Umbilical cord (tissue), 2 donors: ENCODE results near the gene TECPR1. TPM values are rescaled to one million over a fixed set of nuclear protein-coding genes. Genes with fewer than 3 reads are reported as not detected.

ENCODE experiments used
- DNase-seq: peaks from one replicate; pipeline ENCODE4 v3.0.0-alpha.2; 2015; ENCODE audit warnings: low spot score
- total RNA-seq: library from RNA; depleted of rRNA; stranded (reverse); fragments of >200 nt; gene quantifications from one replicate; pipeline ENCODE4 v1.2.3, GENCODE V29; 2014; ENCODE audit warnings: low replicate concordance; ENCODE audit not compliant: insufficient read depth

The TECPR1 gene
- total RNA-seq = 11.8 TPM

- peak; percentile 93 for DNase-seq
Measured at GRCh38 chr7:98251601-98252424, at the start of gene TECPR1. TECPR1 (minus strand) TSS chr7:98252232; CDS start chr7:98246146, 6,086 bp downstream.

DNA sequence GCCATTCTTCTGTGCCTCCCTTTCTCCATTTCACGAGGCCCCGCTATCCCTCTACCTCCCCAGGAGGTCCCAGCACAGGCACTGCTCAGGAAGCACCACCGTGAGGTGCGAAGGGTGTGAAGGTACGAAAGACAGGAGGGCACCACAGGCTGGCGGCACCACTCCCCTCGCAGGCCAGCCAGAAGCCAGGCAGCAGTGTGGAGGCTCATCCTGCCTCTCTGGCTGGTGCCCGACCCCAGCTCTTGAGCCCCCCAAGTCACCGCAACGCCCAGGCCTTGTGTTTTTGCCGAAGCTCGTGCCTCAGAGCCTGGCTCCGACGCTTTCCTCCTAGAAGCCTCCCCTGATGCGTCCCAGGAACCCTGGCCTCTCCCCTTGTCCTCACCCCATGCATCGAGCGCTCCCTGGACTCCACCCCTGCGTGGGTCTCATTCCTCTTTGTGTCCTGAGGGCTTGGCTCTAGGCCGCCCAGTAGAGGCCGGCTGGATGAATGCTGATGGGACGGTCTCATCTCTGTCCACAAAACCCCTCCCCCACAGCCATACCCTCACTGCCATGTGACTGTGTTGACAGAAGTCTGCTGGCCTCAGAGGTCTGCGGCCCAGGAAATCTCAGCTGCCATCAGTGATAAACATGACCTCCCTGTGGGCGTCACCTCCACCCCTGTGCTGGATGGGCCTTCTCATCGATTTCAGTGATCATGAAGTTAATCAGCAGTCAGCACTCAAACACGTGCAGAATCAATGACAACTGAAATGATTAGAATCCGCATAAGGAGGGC is 48.8 kb upstream of the TECPR1 start:
- DNase-seq = no peak

- DNase-seq = no peak
Measured at GRCh38 chr7:98297626-98298286, 45.7 kb upstream of the TECPR1 start.

DNA sequence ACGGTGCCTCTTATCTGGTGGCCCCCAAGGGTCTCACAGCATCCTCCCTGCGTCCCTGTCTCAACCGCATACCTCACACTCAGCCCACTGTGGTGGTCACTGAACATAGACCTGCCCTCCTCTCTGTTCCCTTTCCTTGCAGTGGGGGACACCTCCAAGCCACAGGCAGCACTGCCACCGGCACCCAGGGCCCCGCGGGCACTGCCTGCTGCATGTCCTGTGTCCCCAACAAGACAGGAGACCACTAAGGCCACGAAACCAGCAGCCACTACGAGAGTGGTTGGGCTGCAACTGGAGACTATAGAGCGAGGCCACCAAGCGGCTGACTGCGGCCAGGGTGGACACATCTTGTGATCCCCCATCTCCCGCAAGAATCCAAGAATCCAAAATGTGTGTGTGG is 44.8 kb upstream of the TECPR1 start:
- no peak for DNase-seq

- peak; percentile 46 for DNase-seq
Measured at GRCh38 chr7:98295467-98296192, 43.6 kb upstream of the TECPR1 start.

GRCh38 chr7:98294798-98295382 is 42.9 kb upstream of the TECPR1 start:
- peak; percentile 60 for DNase-seq

- DNase-seq = no peak
Measured at GRCh38 chr7:98294326-98294725, 42.3 kb upstream of the TECPR1 start.

GRCh38 chr7:98293746-98294145 is 41.7 kb upstream of the TECPR1 start:
- no peak for DNase-seq

DNA sequence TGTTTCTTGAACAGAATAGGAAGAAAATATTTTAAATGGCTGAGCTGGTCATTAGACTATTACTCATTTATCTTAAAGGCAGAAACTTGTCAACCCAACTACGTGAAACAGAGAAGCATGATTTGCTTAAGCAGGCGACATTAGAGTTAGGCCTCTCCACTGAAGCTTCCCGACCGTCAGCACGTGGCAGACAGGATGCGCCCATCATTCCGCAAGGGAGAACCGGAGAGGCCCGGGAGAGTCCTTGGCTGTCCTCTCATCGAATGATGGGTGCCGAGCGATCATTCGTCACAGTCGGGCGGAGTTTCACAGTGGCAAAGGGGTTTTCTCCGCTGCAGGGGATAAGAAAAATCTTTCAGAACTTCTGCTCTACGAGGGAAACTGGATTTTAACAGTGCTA is 41.2 kb upstream of the TECPR1 start:
- DNase-seq = no peak

DNA sequence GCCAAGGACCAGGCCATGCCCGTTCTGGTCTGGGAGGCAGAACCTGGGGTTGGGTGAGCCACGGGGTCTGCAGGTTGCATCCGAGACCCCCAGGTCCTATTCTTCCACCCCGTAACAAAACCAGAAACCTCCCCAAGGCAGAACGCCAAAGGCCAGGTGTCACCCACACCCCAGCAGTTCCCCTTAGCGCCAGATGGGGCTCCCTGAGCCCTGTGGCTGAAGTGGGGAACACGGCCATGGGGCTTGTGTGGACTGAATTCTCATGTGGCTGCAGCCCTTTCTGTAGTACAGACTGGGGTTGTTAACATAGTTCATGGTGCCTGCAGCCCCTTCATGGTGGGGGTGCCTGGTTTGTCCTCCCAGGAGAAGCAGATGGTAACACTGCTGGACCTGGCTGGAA is 39.7 kb upstream of the TECPR1 start:
- DNase-seq = no peak

- DNase-seq = no peak
Measured at GRCh38 chr7:98289333-98289875, 37.4 kb upstream of the TECPR1 start.

DNA sequence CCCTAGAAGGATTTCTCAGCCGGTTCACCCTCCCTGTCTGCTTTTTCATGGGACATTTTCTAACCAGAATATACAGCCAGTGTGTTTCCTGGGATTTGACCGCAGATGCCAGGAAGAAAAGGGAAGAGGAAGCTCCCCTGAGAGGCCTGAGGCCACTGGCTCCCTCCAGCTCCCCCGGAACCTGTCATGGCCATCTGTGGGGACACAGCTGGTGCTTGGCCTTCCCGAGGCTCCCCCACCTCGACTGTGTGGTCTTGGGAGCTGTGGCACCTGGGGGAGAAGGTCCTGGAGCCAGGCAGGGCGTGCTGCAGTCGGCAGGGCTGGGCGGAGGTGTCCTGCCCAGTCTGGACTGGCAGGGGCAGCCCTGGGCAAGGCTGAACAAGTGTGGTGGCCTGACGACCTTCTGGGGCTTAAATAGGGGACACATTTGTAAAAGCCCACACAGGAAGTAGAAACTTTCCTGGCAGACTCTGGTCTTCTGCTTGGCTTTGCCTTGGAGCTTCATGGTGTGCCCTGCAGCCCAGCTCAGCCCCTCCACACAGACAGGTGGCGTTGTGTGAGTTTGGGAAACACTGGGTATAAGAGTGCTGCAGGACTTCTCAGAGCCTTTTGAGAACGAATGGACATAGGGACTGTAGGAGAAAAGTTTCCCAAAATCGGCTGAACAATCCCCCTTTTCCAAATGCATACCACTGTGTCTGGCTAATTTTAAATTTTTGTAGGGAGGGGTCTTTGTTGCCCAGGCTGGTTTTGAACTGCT is 36.2 kb upstream of the TECPR1 start:
- DNase-seq = no peak

DNA sequence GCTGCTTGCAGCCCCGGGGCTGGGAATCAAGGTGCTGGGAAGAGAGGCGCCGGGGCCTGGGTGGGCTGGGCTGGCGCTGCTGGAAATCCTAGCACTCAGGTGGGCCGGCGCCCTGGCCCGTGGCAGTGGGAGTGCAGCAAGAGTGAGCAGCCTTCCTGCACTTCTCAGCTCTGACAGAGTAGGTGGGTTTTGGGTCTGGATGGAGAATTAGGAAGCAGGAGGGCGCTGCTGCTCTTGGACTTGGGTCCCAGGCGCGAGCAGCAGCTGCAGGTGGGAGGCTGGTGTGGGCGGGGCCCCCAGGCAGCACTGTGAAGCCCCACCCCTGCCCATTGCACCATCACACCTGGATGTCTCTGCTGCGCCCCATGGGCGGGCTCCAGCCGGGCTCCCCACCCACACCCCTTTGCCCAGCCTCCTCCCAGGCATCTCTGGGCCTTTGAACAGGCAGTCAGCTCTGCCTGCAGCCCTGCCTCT is 35.5 kb upstream of the TECPR1 start:
- DNase-seq = no peak

GRCh38 chr7:98286701-98287485 is 34.9 kb upstream of the TECPR1 start:
- DNase-seq = no peak

- DNase-seq = no peak
Measured at GRCh38 chr7:98286093-98286539, 34.1 kb upstream of the TECPR1 start.

- no peak for DNase-seq
Measured at GRCh38 chr7:98285157-98286092, 33.4 kb upstream of the TECPR1 start.

- peak; percentile 59 for DNase-seq
Measured at GRCh38 chr7:98284335-98285036, 32.5 kb upstream of the TECPR1 start.
